Stimulated activated naive CD4-positive, alpha-beta T cell (primary cell): ENCODE results near the gene OGDH.

ENCODE experiments used
- DNase-seq, 6 experiments: peaks; one replicate each; lab custom pipeline; 2025; lab: John Stamatoyannopoulos, UW

Gene OGDH

GRCh38 chr7:44638611-44639557, 32.5 kb downstream of the OGDH start:
- peak in 5 of 6 experiments; percentile 16 to 41 (median 23) for DNase-seq

- no peak for DNase-seq
Observed at GRCh38 chr7:44639671-44640321, 33.4 kb downstream of the OGDH start.

GRCh38 chr7:44643206-44643605, 36.8 kb downstream of the OGDH start:
- DNase-seq, result no peak

- no peak for DNase-seq
Observed at GRCh38 chr7:44645254-44645653, 38.8 kb downstream of the OGDH start.

DNA sequence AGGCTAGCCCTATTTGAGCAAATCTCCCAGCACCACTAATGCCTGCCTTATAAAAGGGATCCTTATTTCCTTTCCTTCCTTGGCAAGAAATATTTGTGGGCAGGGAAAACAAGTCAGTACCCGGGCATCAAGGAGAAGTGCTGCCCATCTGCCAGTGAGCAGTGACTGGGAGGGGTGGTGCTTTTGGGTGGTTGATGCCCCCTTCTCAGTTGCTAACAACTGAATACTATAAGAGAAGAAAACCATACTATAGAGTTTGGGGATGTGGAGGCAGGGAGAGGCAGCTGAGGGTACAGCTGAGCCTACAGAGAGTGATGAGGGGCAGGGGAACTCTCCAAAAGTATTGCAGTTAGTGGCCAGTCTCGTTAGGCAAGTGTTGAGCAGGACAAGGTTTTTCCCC, 39.3 kb downstream of the OGDH start:
- no peak for DNase-seq

- no peak for DNase-seq
Observed at GRCh38 chr7:44646176-44646920, 39.9 kb downstream of the OGDH start.

GRCh38 chr7:44646921-44647636, 40.7 kb downstream of the OGDH start:
- no peak for DNase-seq

- no peak for DNase-seq
Observed at GRCh38 chr7:44647981-44648714, 41.7 kb downstream of the OGDH start.

GRCh38 chr7:44650242-44650641, 43.8 kb downstream of the OGDH start:
- DNase-seq, result no peak

DNA sequence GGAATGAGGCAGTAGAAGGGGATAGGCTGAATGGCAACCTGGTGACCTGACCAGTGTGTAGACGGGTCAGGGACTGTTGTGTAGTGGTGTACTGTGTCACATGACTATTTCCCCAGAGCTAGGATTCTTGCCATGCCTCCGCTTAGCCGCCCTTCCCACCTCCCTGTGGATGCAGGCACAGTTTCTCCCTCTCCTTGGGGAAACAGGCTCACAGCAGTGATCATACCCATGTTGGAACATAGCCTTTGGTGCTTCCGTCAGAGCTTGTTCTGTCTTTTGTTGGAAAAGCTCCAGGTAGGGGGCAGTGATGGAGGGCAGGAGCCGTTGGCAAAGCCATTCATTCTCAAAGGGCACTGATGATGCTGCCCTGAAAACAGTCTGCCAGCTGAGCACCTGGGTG, 44.3 kb downstream of the OGDH start:
- no peak for DNase-seq

- DNase-seq, result no peak
Observed at GRCh38 chr7:44652535-44652934, 46.1 kb downstream of the OGDH start.

DNA sequence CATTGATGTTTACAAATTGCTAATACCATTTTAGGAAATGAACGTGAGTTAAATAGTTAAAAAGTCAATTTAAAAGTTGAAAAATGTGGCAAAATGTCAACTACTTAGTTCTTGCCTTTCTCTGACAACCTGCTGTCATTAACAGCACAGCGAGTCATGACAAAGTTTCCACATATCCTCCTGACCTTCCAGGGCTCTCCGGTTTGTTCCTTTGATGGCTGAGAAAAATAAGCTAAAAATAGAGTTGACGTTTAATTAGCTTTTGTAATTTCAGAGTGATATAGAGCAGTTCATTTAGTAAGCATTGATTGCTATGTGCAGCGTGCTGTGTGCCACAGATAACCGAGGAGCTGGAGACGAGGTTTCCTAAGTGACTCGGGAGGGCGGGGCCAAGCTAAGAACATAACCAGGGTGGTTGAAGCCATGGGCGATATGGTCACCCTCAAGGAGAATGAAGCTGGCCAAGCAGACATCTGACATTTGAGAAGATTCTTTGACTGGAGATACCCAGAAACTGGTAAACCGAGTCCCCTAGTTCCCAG, 47.9 kb downstream of the OGDH start:
- no peak for DNase-seq

DNA sequence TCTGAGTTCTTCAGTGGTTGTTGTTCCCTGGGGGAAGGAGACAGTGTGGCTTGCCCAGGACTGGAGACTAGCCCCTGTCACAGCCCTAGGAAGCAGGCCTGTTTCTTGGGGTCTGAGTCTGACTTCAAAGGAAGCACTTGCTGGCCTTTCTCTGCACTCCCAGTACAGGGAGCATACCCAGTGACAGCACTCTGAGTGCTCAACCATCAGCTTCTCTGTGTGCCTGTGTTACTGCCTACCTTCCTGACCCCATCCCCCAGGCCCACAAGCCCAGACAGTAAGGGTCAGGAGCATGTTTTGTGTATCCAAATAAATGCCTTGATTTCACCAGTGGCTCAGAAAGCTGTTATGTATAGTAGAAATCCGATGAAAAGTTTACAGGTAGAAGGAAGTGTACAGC, 48.9 kb downstream of the OGDH start:
- no peak for DNase-seq

DNA sequence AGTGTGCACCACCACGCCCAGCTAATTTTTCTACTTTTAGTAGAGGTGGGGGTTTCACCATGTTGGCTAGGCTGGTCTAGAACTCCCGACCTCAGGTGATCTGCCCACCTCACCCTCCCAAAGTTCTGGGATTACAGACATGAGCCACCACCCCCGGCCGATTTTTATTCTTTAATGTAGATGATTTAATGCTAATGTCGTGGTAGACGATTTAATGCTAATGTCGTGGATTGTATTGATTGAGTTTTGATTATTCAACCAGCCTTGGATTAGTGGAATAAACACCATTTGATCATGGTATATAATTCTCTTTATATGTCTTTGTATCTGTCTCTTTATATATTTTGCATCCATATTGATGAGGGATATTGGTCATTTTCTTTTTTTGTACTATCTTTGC, 52.6 kb downstream of the OGDH start:
- no peak for DNase-seq

- no peak for DNase-seq
Observed at GRCh38 chr7:44661233-44661632, 54.8 kb downstream of the OGDH start.

DNA sequence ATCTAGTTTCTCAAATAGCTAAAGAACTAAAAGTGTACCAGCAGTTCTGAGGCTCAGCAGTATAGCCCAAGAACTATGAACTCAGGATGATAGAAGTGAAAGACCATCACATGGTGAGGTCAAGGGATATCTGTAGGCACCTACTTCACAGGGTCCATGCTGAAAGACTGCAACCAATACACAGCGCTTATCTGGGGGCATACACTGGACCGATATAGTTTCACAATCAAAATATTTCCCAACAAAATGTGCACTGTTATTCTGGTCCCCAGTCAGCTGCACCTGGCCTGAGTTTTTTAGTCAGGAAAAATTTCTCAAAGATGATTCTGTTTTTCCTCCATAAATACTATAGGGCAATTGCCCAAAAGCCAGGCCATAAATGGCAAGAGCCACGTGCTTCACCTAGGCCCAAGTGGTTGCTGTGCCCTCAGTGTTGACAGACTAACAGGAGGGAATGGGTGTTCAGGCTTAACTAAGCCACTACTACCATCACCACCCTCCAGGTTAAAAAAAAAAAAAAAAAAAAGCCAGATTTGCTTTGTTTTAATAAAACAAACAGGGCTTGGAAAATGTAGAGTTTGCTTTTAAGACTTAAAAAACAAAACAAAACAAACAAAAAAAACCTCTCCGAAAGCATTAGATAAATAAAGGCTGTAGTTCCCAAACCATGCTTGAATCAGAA, 58.5 kb downstream of the OGDH start:
- no peak for DNase-seq

- no peak for DNase-seq
Observed at GRCh38 chr7:44665531-44666213, 59.2 kb downstream of the OGDH start.

DNA sequence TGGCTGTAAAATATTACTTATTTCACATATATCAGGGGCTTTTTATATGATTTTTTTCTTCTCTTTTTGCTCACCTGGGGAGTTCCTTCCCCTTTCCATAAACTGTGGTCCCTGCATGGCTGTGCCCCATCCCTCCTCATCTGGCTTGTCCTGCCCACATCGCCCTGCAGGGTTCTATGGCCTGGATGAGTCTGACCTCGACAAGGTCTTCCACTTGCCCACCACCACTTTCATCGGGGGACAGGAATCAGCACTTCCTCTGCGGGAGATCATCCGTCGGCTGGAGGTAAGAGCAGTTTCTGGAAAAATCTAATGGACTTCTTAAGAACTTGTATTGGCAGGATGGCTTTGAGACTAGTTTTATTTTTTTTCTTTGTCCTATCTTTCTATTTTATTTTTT, 60.1 kb downstream of the OGDH start:
- no peak for DNase-seq

DNA sequence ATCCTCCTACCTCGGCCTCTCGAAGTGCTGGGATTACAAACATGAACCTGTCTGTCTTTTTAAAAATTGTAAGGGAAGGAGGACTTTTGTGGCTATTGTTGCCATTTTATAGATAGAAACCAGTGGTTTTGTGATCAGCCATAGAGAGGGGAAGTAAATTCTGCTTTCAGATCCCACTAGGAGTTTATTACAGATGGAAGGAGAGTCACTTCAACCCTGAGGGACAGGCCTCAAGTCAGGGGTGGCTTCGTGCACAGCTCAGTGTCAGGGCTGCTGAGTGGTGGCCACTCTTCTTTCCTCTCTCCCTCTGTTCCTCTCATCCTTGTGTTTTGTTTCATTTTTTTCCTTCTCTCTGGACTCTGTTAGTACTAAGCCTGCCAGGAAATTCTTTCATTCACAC, 60.8 kb downstream of the OGDH start:
- no peak for DNase-seq

- DNase-seq, result no peak
Observed at GRCh38 chr7:44671069-44671468, 64.6 kb downstream of the OGDH start.
